Natural killer cell (primary cell): ENCODE results near the gene CYSRT1. TPM values are rescaled to one million over a fixed set of nuclear protein-coding genes. Genes with fewer than 3 reads are reported as not detected.

Experiments used
- ATAC-seq, 3 donors: fragments of 150-1000 bp in 2 of 3; fragments of 200-7000 bp in 1 of 3; cut with Tn5 transposase; 1 replicate in 1 of 3; 2 replicates in 2 of 3; pipeline ENCODE4 v1.10.0; 2021; ENCODE audit warnings: mild to moderate bottlenecking in 2 of 3, moderate library complexity in 2 of 3
- DNase-seq, 2 donors: peaks; one replicate each; pipeline versions ENCODE4 v3.0.0 to v3.0.0-alpha.2; 2013 to 2021; ENCODE audit warnings: mixed read lengths in 1 of 2
- H3K27ac ChIP-seq: one replicate; pipeline ENCODE4 v1.5.1; 2013; ENCODE audit warnings: mild to moderate bottlenecking, low read length
- H3K27me3 ChIP-seq: one replicate; pipeline ENCODE4 v1.6.1; 2013; ENCODE audit warnings: low read length; ENCODE audit not compliant: control insufficient read depth, insufficient read depth
- H3K36me3 ChIP-seq: one replicate; pipeline ENCODE4 v1.6.1; 2013; ENCODE audit warnings: low read length; ENCODE audit not compliant: control insufficient read depth, insufficient read depth
- H3K4me1 ChIP-seq: one replicate; pipeline ENCODE4 v1.6.1; 2013; ENCODE audit warnings: low read length; ENCODE audit not compliant: control insufficient read depth, insufficient read depth
- H3K4me3 ChIP-seq: one replicate; pipeline ENCODE4 v1.5.1; 2013; ENCODE audit warnings: low read length
- H3K9me3 ChIP-seq: one replicate; pipeline ENCODE4 v1.6.1; 2013; ENCODE audit warnings: low read length; ENCODE audit not compliant: control insufficient read depth, insufficient read depth
- H3K27ac Mint-ChIP-seq, 2 donors: one replicate each; pipeline ENCODE4 v1.8.0; 2022; ENCODE audit warnings: mild to moderate bottlenecking in 2 of 2, mixed read lengths in 2 of 2, moderate library complexity in 1 of 2
- H3K27me3 Mint-ChIP-seq, 2 donors: one replicate each; pipeline ENCODE4 v1.8.0; 2022; ENCODE audit warnings: low read depth in 2 of 2, mixed read lengths in 2 of 2
- H3K36me3 Mint-ChIP-seq: one replicate; pipeline ENCODE4 v1.8.0; 2022; ENCODE audit warnings: mixed read lengths
- H3K4me1 Mint-ChIP-seq, 2 donors: one replicate each; pipeline ENCODE4 v1.8.0; 2022; ENCODE audit warnings: mixed read lengths in 2 of 2
- H3K4me3 Mint-ChIP-seq: one replicate; pipeline ENCODE4 v1.8.0; 2022; ENCODE audit warnings: mild to moderate bottlenecking, moderate library complexity, mixed read lengths
- H3K9me3 Mint-ChIP-seq, 2 donors: one replicate each; pipeline ENCODE4 v1.8.0; 2022; ENCODE audit warnings: mixed read lengths in 2 of 2
- CTCF ChIP-seq: fragments of 200-600 bp; IDR thresholded peaks from one replicate; pipeline ENCODE4 v1.8.0; 2022; ENCODE audit warnings: antibody characterized with exemption
- WGBS: methylation state at CpG from one replicate; pipeline ENCODE4 v1.1.7; 2013; ENCODE audit warnings: missing lambda C conversion rate; ENCODE audit not compliant: insufficient coverage; 5-methylcytosine and 5-hydroxymethylcytosine counted together
- intact Hi-C: fragments of 100-400 bp; cut with micrococcal nuclease; formaldehyde crosslinking; loops from one replicate; pipeline ENCODE4 v1.14.2; 2022
- total RNA-seq, 4 donors: library from RNA; stranded (reverse); fragments of 120-200 nt in 1 of 4; gene quantifications; one replicate each; pipeline versions ENCODE4 v1.2.3 to v1.2.4, GENCODE V29; 2013 to 2022

The CYSRT1 gene
- total RNA-seq, 3 donors from 2014 or later (not counting 1 experiment from before 2014, with no cell fraction given), result 0.38 TPM; not detected in 2

- peaks cover 4 to 14% of the 10 kb centered on the region in 2 donors for H3K4me1 Mint-ChIP-seq
- Histone ChIP-seq H3K4me3 (no peak overlapping the region), H3K4me1 (peaks cover 19% of the 10 kb centered on the region), H3K27ac (no peak overlapping the region), H3K27me3 (no peaks in the 10 kb centered on the region), H3K36me3 (peaks cover 30% of the 10 kb centered on the region), H3K9me3 (no peaks in the 10 kb centered on the region)
- no peak for ATAC-seq
- no peaks in the 10 kb centered on the region for H3K27me3 Mint-ChIP-seq
- no peak for DNase-seq
- no peak overlapping the region for H3K4me3 Mint-ChIP-seq
- H3K36me3 Mint-ChIP-seq, result no peaks in the 10 kb centered on the region
- intact Hi-C loops, result no loop called here
- no peak overlapping the region for H3K27ac Mint-ChIP-seq
- H3K9me3 Mint-ChIP-seq, result no peaks in the 10 kb centered on the region
- WGBS, result 90% methylated on average over 34 of the region's 34 CpGs
- TF ChIP-seq CTCF, result no peak
These were observed 41.8 kb downstream of the CYSRT1 start for GRCh38 chr9:137266585-137267453.

- Mint-ChIP-seq H3K27ac (no peak overlapping the region), H3K4me3 (no peak overlapping the region), H3K4me1 (peaks cover 4 to 13% of the 10 kb centered on the region in 2 donors), H3K36me3 (no peaks in the 10 kb centered on the region), H3K27me3 (no peaks in the 10 kb centered on the region), H3K9me3 (no peaks in the 10 kb centered on the region)
- Histone ChIP-seq H3K36me3 (peaks cover 40% of the 10 kb centered on the region), H3K9me3 (no peaks in the 10 kb centered on the region), H3K4me3 (no peak overlapping the region), H3K27me3 (no peaks in the 10 kb centered on the region), H3K27ac (no peak overlapping the region), H3K4me1 (peaks cover 26% of the 10 kb centered on the region)
- intact Hi-C loops, result no loop called here
- 73% methylated on average over 6 of the region's 6 CpGs for WGBS
- ATAC-seq (no peak), DNase-seq (no peak)
- TF ChIP-seq CTCF, result no peak
These were observed 43.0 kb downstream of the CYSRT1 start for GRCh38 chr9:137267933-137268355.

- Mint-ChIP-seq H3K9me3 (no peaks in the 10 kb centered on the region), H3K27me3 (no peaks in the 10 kb centered on the region), H3K4me1 (peaks cover 4 to 13% of the 10 kb centered on the region in 2 donors), H3K36me3 (no peaks in the 10 kb centered on the region), H3K4me3 (no peak overlapping the region), H3K27ac (no peak overlapping the region)
- Histone ChIP-seq H3K27ac (no peak overlapping the region), H3K9me3 (no peaks in the 10 kb centered on the region), H3K27me3 (no peaks in the 10 kb centered on the region), H3K36me3 (peaks cover 42% of the 10 kb centered on the region), H3K4me3 (no peak overlapping the region), H3K4me1 (peaks cover 26% of the 10 kb centered on the region)
- DNase-seq, result no peak
- TF ChIP-seq CTCF, result no peak
- WGBS, result 84% methylated on average over 19 of the region's 19 CpGs
- intact Hi-C loops, result no loop called here
- ATAC-seq, result no peak
These were observed 43.7 kb downstream of the CYSRT1 start for GRCh38 chr9:137268538-137269201.
